Liver (tissue), 3 donors: ENCODE data around the gene RWDD1.

Experiments
- CTCF ChIP-seq: fragments of 150-350 bp; IDR thresholded peaks from 2 replicates; pipeline ENCODE4 v1.5.1; 2017; ENCODE audit warnings: improper control_type of control experiment, low read depth, low read length; ENCODE audit not compliant: missing input control
- GABPA ChIP-seq, 2 donors: IDR thresholded peaks in 1 of 2; conservative IDR thresholded peaks in 1 of 2; 2 replicates each; pipeline ENCODE4 v1.6.1; 2016; ENCODE audit warnings: antibody characterized with exemption in 2 of 2, mild to moderate bottlenecking in 1 of 2, moderate library complexity in 1 of 2
- JUND ChIP-seq, 2 donors: IDR thresholded peaks; 2 replicates each; pipeline ENCODE4 v1.6.1; 2016; ENCODE audit warnings: antibody characterized with exemption in 2 of 2
- donor health status: healthy.
- donor health status: healthy.

- no peak for TF ChIP-seq CTCF
- no peak for TF ChIP-seq GABPA (IDR thresholded peaks at IDR 0.05 in 1 of 2, conservative IDR thresholded peaks at IDR 0.05 in 1 of 2)
- TF ChIP-seq JUND (IDR thresholded peaks at IDR 0.05) = no peak
These were observed 41.6 kb upstream of the RWDD1 start for GRCh38 chr6:116529466-116530290.
